Measurements from ENCODE around the gene LRRC71. TPM values are rescaled to one million over a fixed set of nuclear protein-coding genes. Genes with fewer than 3 reads are reported as not detected.

The LRRC71 gene
- total and polyA plus RNA-seq, 2 experiments from 2014 or later, result 0.24 TPM; not detected in 1

- no peak for TF ChIP-seq ZNF462 (CRISPR knock-in tag; IDR thresholded peaks at IDR 0.05)
- TF ChIP-seq ZNF331 (CRISPR knock-in tag; IDR thresholded peaks at IDR 0.05; ENCODE audit: low read depth), result no peak
- no peak for TF ChIP-seq NANOG (IDR thresholded peaks at IDR 0.05; ENCODE audit: borderline replicate concordance)
- TF ChIP-seq, protein P1, sequence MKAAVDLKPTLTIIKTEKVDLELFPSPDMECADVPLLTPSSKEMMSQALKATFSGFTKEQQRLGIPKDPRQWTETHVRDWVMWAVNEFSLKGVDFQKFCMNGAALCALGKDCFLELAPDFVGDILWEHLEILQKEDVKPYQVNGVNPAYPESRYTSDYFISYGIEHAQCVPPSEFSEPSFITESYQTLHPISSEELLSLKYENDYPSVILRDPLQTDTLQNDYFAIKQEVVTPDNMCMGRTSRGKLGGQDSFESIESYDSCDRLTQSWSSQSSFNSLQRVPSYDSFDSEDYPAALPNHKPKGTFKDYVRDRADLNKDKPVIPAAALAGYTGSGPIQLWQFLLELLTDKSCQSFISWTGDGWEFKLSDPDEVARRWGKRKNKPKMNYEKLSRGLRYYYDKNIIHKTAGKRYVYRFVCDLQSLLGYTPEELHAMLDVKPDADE (IDR thresholded peaks at IDR 0.05), result no peak
- TF ChIP-seq CREB1 (CRISPR knock-in tag; IDR thresholded peaks at IDR 0.05; ENCODE audit: low read depth), result no peak
- TF ChIP-seq EZH2phosphoT487 (IDR thresholded peaks at IDR 0.05; ENCODE audit: unreplicated experiment), result no peak
- TF ChIP-seq ZNF114 (CRISPR knock-in tag; IDR thresholded peaks at IDR 0.05), result no peak
Observed at GRCh38 chr1:156956333-156956732, 35.9 kb downstream of the LRRC71 start (continued).

DNA sequence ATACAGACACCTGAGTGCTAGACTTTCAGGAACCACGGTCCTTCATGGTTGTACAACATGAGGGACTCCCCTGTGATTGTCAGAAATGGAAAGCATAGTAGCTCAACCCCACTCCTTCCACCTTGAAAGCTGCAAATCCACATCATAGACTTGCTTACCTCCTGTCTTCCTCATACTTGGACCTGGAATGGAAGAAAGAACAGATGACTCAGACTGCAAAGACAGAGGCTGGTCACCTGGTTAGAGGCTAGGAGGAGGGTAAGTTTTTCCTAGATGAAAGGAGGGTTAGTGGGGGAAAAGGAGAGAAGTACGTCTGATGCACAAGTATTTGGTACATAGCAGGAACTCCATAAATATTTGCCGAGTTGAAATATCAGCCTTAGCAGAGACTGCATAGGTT lies 37.2 kb downstream of the LRRC71 start:
- peaks cover 7% of the 10 kb centered on the region for H3K27me3 Mint-ChIP-seq (ENCODE audit: insufficient read depth, low read depth, poor library complexity)
- no peaks in the 10 kb centered on the region for H3K27me3 ChIP-seq (ENCODE audit: insufficient read depth)
- H3K4me2 ChIP-seq, result no peak overlapping the region
- H3K4me3 ChIP-seq, result no peak overlapping the region
- H4K20me1 ChIP-seq (replicated peaks; ENCODE audit: insufficient read depth), result no peaks in the 10 kb centered on the region; the same call in 1 of the 2 replicates
- H3K36me3 ChIP-seq (ENCODE audit: insufficient read depth), result no peaks in the 10 kb centered on the region; the same call in none of the 2 replicates
- H3K79me2 ChIP-seq (replicated peaks; ENCODE audit: insufficient read depth), result no peaks in the 10 kb centered on the region
- H3K27ac Mint-ChIP-seq, result no peak overlapping the region
- ATAC-seq (no peak), DNase-seq (ENCODE audit: low spot score) (no peak)
- H3K4me1 Mint-ChIP-seq, result no peaks in the 10 kb centered on the region
- H3K4me1 ChIP-seq (ENCODE audit: insufficient read depth), result no peaks in the 10 kb centered on the region
- H3K9me2 ChIP-seq (ENCODE audit: insufficient read depth), result no peaks in the 10 kb centered on the region
- H3F3A ChIP-seq (replicated peaks; ENCODE audit: low read depth), result no peaks in the 10 kb centered on the region
- H3K36me3 Mint-ChIP-seq (ENCODE audit: low read depth), result peaks cover 62% of the 10 kb centered on the region
- H3K4me3 Mint-ChIP-seq, result no peak overlapping the region
- H3K9me3 Mint-ChIP-seq, result no peaks in the 10 kb centered on the region
- H2AFZ ChIP-seq, result no peak overlapping the region
- H3K27ac ChIP-seq (ENCODE audit: low read depth), result no peak overlapping the region
- TF ChIP-seq STAT1 (IDR thresholded peaks at IDR 0.05; ENCODE audit: unreplicated experiment), result no peak
- TF ChIP-seq ZNF114 (CRISPR knock-in tag; IDR thresholded peaks at IDR 0.05), result no peak
- no peak for TF ChIP-seq ZNF462 (CRISPR knock-in tag; IDR thresholded peaks at IDR 0.05)
- no peak for TF ChIP-seq NANOG (IDR thresholded peaks at IDR 0.05; ENCODE audit: borderline replicate concordance)

Data from GM23338 (cell line).